ENCODE measurements around the gene PNLIP.

The PNLIP gene

GRCh38 chr10:116587878-116588591 lies 42.3 kb downstream of the PNLIP start:
- no peak for DNase-seq

DNA sequence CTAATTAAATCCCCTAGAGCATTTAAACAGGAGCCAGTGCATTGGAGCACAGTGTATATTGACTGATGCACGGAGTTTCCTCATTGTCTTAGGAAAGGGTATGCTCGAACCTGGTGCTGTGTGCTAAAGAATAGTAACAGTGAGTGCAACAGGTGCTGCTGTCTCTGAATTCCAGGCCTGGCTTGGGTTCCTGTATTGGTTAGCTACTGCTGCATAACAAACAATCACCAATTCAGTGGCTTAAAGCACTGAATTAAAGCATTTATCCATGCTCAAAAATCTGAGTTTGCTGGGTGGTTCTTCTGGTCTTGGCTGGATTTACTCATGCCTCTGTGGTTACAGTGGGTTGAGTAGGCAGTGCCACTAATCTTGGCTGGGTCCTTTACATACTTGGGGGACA lies 43.3 kb downstream of the PNLIP start:
- DNase-seq: no peak

DNA sequence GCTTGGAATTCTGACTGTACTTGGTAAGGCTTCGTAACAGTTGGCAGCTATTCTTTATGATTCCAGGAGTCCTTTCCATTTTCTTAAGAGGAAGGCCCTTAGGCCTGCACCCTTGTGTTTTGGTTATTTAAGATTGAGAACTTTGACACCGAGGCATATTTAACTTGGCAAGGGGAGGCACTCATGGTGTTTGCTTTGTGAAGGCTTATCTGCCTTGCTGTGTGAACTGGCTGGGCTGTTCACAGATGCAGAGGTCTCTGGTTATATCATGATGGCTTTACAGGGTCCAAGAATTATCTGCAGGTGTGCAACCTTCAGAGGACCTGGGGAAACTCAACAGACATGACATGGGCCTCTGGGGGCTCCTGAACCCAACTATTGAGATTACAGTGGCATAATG lies 44.2 kb downstream of the PNLIP start:
- no peak for DNase-seq

- no peak for DNase-seq
These were observed 45.1 kb downstream of the PNLIP start, which contains the start of gene PNLIPRP1 for GRCh38 chr10:116590590-116591444. Gene PNLIPRP1 (plus strand): TSS chr10:116590959. CDS start chr10:116591130, 171 bp downstream.

GRCh38 chr10:116593139-116593740 lies 47.5 kb downstream of the PNLIP start:
- DNase-seq: no peak

DNA sequence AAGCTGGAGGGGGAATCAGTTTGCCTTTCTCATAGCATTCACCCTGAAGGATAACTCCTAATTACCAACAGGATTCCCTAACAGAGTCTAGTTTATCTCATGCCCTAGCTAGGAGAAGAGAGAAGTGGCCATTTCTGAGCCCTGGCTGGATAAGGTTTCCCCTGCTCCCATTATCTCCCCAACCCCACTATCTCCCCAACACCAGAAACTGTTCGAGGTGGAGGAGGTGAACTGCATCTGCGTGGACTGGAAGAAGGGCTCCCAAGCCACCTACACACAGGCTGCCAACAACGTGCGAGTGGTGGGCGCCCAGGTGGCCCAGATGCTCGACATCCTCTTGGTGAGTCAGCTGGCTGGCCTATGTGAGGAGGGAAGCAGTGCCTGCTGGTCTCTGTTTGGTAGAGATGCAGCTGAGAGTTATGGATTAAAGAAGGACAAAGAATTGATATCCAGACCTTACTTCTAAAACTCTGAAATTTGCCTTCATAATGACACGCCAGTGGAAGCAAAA lies 48.8 kb downstream of the PNLIP start:
- no peak for DNase-seq

DNA sequence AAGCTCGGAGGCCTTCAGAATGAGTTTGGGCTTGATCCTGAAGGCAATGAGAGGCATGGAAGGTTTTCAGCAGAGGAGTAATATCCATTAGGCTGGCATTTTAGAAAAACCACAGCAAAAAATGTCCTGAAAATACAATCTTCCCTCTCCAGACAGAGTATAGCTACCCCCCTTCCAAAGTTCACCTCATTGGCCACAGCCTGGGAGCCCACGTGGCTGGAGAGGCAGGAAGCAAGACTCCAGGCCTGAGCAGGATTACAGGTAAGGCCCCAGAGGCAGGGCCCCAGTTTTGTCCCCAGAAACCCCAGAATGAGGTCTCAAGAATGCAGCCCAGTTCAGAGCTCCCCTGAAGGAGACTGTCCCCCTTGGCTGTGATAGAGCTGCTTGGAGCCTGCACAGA lies 50.3 kb downstream of the PNLIP start:
- no peak for DNase-seq

DNA sequence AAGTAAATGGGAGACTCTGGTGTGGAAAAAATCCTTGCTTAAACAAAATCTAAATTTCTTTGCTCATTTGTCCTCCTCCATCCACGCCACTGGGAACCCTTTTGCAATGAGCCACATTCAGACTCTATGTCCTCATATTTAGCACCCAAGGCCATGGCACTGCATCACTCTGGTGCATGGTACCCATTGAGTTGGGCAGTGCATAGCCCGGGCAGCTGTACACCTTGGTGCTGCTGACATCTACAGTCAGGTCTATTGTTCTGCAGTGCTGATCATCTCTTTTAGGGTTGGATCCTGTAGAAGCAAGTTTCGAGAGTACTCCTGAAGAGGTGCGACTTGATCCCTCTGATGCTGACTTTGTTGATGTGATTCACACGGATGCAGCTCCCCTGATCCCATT lies 51.8 kb downstream of the PNLIP start:
- DNase-seq: no peak

DNA sequence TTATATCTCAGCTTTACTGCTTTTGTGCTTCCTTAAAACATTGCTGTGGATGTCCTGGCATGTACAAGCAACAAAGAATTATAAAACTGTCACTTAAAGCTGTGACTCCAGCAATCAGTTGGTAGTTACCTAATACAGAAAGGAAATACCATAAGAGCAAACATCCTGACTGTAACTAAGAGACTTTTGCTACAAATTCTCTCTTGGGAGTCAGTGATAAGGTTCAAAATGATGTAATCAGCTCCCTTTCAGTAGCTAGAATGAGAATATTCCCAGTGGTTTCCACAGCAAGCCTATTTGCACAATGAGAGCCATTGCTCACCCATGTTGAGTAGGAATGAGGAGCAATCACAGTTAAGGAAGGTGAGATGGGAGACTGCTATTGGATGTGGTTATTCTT lies 52.6 kb downstream of the PNLIP start:
- no peak for DNase-seq

- no peak for DNase-seq
These were observed 54.3 kb downstream of the PNLIP start for GRCh38 chr10:116599991-116600390.

DNA sequence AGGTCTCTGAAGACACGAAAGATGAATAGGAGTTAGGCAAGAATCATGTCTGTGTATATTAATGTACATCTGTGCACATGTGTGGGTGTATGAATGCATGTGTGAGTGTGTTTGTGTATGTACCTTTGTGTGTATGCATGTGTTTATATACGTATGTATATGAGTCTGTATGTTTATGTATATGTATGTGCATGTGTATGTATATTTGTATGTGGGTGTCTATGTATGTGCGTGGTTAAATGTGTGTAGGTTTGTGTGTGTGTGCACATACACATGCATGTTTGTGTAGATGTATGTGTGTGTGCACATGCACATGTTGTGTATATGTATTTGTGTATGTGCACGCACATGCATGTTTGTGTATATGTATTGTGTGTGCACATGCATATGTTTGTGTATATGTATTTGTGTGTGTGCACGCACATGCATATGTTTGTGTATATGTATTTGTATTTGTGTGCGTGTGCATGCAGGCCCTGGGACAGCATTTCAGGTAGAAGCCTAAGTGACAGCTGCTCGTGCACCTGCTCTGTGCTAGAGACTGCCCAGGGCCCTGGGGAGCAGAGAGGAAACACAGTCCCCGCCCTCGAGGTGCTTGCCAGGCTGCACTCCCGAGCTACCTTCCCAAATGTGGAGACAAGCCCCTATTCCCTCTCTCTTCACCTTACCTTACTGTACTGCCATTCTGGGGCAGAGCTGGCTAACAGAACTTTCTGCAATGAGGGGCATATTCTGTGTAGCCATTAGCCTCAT lies 57.1 kb downstream of the PNLIP start:
- DNase-seq: no peak

DNA sequence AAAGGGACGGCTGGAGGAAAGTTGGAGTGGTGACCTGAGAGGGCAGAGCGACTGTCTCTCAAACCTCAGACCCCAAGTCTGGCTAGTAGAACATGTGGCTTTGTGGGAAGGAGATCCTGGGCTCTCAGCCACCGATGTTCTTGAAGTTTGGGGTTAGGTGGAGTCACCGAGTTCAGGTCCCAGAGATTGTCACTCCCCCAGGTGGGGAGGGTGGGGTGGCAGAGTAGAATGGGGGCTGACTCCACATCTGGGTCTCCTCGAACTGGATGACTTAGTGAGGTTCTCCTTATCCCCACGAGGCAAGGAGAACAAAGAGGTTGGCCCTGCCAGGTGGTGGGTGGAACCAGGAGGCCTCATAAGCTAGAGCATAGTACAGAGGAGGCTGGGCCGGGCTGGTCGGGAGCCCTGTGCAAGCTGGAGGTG lies 60.3 kb downstream of the PNLIP start:
- no peak for DNase-seq

DNA sequence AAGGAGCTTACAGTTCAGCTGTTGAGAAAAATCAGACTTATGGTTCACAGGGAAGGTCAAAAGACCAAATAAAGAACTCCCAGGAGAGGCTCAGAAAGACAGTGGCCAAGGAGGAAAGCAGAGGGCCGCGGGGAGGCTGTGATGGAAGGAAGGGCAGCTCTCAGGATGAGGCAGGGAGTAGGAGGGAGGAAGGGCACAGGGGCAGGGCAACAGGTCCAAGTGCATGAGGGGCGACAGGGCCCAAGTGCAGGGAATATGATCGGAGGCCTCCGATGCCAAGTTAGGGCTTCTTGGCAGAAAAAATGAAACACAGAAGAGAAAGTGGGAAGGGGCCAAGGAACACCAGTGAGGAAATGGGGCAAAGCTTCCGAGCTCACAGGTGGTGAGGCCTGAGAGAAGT lies 61.6 kb downstream of the PNLIP start:
- no peak for DNase-seq

DNA sequence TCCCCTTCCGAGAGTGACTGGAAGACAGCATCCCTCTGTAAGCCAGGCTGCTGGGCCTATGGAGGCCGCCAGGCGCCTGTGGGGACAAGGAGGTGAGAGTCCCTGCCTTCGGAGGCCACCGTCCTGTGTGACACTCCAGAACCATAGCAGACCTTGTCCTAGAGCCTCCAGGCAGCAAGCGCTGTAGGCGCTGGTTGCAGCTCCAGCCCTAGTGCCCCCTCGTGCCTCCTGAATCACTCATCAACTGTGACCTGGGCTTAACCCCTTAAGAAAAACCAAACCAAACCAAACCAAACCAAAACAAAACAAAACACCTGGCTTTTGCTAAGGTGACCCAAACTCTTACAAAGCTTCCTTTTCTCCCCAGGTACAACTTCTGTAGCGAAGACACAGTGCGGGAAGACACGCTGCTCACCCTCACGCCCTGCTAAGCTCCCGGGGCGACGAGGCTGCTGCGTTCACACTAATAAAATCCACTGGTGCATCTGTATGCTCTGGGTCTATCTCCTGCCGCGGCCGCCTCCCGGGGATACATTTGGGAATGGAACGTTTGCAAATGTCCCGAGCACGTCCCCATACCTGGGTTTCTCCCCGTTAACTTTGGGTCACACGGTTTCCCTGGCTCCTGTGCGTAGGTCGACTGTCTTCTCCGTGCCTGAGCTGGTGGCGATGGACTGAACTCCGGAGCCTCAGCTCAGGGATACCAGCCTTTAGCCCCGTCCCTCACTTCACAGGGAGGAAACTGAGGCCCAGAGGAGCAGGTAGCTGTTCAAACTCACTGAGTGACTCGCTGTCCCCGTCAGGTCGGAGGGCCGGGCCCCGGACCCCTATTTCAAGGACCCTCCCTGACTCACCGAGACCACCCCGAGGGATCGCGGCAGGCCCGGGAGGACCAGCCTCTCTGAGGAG lies 63.2 kb downstream of the PNLIP start:
- DNase-seq: no peak

DNA sequence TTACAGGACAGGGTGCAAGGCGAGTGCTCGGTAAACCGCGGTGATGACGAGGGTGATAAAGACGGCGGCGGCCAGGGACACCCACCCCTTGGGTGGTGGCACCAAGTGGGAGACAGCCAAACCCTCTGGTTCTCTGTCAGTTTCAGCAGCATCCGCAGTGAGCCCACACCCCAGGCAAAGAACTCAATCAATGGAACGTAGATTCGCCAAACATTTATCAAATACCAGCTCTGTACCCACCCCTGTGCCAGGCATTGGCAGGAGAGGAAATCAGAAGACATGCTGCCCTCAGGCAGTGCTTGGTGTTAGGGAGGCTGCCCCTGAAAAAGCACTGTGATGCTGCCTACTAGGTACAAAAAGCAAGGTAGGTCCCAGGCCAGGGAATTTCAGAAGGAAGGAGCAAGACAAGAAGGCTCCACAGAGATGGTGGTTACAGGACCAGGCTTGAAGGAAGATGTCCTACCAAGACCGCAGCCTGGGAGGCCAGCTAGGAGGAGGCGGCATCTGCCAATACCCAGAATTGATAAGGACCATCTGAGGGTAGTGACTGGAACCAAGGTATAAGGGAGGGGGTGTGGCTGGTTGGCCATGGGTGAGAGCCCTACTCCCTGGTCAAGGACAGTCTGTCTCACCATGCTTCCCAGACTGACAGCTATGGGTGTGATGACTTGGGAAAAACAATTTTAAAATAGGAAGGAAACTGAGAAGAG lies 64.9 kb downstream of the PNLIP start:
- DNase-seq: no peak

GRCh38 chr10:116611153-116611545 lies 65.4 kb downstream of the PNLIP start:
- DNase-seq: no peak

DNA sequence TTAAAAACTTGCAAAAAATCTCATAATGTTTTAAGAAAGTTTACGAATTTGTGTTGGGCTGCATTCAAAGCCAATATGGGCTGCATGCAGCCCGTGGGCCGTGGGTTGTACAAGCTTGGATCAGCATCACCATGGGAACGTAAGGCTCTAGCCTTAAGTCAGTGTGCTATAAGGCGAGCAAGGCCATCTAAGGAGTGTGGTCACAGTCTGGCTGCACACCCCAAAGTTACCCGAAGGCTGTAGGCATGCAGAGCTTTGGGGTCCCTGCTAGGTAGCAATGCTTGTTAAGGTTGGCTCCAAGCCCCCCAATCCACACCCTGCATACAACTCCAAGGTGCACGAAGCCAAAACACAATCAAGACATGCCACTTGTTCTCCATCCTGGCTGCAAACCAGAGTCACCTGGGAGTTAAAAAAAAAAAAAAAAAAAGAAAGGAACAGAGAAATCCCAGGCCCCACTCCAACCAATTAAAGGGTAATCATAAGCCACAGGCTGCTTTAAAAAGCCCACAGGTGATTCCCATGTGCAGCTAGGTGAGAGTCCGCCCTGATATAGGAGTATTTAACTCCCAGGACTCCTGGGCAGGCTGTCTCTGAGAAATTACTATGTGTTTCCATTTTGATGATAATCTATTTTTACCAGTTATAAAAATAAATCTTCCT lies 66.5 kb downstream of the PNLIP start:
- no peak for DNase-seq

- DNase-seq: no peak
These were observed 67.7 kb downstream of the PNLIP start for GRCh38 chr10:116613471-116613870.

DNA sequence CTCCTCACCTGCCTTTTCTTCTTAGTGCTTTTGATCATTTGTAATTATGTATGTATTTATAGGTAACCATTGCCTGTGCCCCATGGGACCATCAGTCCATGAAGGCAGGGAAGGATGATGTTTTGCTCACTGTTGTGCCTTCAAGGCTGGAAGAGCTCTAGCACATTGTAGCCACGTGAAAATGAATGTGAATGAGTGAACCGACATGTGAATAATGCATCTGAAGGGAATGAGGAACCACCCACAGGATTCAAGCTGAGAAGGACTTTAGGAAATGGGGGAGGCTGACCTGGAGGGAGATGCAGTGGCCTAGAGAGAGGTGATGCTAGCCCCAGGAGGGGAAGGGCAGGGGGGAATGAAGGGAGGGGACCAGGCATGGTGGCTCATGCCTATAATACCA lies 69.1 kb downstream of the PNLIP start:
- no peak for DNase-seq

DNA sequence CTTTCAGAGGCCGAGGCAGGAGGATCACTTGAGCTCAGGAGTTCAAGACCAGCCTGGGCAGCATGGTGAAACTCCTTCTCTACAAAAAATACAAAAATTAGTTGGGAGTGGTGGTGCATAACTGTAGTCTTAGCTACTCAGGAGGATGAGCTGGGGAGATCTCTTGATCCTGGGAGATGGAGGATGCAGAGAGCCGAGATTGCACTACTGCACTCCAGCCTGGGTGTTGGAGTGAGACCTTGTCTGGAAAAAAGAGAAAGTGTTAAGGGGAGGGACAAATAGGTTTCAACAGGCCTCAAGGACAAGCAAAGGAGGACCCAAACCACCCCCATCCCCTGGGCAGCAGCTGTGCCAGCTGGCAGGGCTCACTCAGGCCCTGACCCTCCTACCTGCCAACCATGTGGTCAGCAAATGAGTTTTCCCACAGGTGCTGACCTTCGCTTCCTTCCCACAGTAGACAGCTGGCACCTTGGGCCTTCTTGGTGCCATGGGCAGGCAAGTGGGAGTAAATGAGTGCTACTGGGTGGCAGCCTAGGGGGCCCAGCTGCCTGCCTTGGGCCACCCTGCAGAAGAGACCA lies 69.6 kb downstream of the PNLIP start:
- no peak for DNase-seq
